CD4-positive, CD25-positive, alpha-beta regulatory T cell (primary cell): ENCODE measurements around the gene PARP6. TPM values are rescaled to one million over a fixed set of nuclear protein-coding genes. Genes with fewer than 3 reads are reported as not detected.

Experiments
- ATAC-seq, 2 donors: fragments of 150-1000 bp; cut with Tn5 transposase; one replicate each; pipeline ENCODE4 v1.10.0; 2021; ENCODE audit warnings: low read depth in 2 of 2, moderate number of reproducible peaks in 2 of 2, moderate library complexity in 1 of 2
- DNase-seq, 3 donors: peaks; one replicate each; pipeline versions ENCODE4 v3.0.0 to v3.0.0-alpha.2; 2012 to 2022; ENCODE audit warnings: mixed read lengths in 1 of 3
- H3K27ac ChIP-seq: one replicate; pipeline ENCODE4 v1.7.0; 2013; ENCODE audit warnings: mild to moderate bottlenecking, low read length; ENCODE audit not compliant: insufficient read depth, poor library complexity, severe bottlenecking
- H3K27me3 ChIP-seq: one replicate; pipeline ENCODE4 v1.7.0; 2013; ENCODE audit warnings: low read length; ENCODE audit not compliant: control insufficient read depth, insufficient read depth
- H3K36me3 ChIP-seq: one replicate; pipeline ENCODE4 v1.7.0; 2013; ENCODE audit warnings: mild to moderate bottlenecking, low read length, moderate library complexity; ENCODE audit not compliant: control insufficient read depth, insufficient read depth
- H3K4me1 ChIP-seq: 2 replicates; pipeline ENCODE4 v1.7.0; 2013; ENCODE audit warnings: mild to moderate bottlenecking, low read length; ENCODE audit not compliant: insufficient read depth, control insufficient read depth, poor library complexity, severe bottlenecking
- H3K4me3 ChIP-seq: one replicate; pipeline ENCODE4 v1.7.0; 2013; ENCODE audit warnings: low read depth, mild to moderate bottlenecking, low read length, moderate library complexity
- H3K9me3 ChIP-seq, 2 experiments: 1 replicate in 1 of 2; 2 replicates in 1 of 2; pipeline ENCODE4 v1.7.0; 2013; ENCODE audit warnings: low read length in 2 of 2, mild to moderate bottlenecking in 1 of 2, moderate library complexity in 1 of 2; ENCODE audit not compliant: control insufficient read depth in 2 of 2
- H3K27ac Mint-ChIP-seq, 3 donors: one replicate each; pipeline ENCODE4 v1.8.0; 2020 to 2022; ENCODE audit warnings: mild to moderate bottlenecking in 3 of 3, mixed read lengths in 3 of 3, moderate library complexity in 2 of 3
- H3K27me3 Mint-ChIP-seq: one replicate; pipeline ENCODE4 v1.8.0; 2022; ENCODE audit warnings: mild to moderate bottlenecking, mixed read lengths
- H3K36me3 Mint-ChIP-seq: one replicate; pipeline ENCODE4 v1.8.0; 2020; ENCODE audit warnings: mixed read lengths
- H3K4me1 Mint-ChIP-seq, 4 donors: one replicate each; pipeline ENCODE4 v1.8.0; 2020 to 2022; ENCODE audit warnings: mixed read lengths in 4 of 4, mild to moderate bottlenecking in 1 of 4
- H3K4me3 Mint-ChIP-seq, 4 donors: one replicate each; pipeline ENCODE4 v1.8.0; 2020 to 2022; ENCODE audit warnings: mild to moderate bottlenecking in 4 of 4, mixed read lengths in 4 of 4, moderate library complexity in 3 of 4
- H3K9me3 Mint-ChIP-seq, 7 donors: one replicate each; pipeline ENCODE4 v1.8.0; 2020 to 2022; ENCODE audit warnings: mixed read lengths in 7 of 7, mild to moderate bottlenecking in 3 of 7, moderate library complexity in 2 of 7
- polyA plus RNA-seq, 4 donors: library from polyadenylated mRNA; unstranded; fragments of 300-500 nt; fragmentation: Illumina TruSeq; gene quantifications; one replicate each; pipeline ENCODE4 v1.2.3, GENCODE V29; 2021
- total RNA-seq: library from RNA; stranded (reverse); gene quantifications from one replicate; pipeline ENCODE4 v1.2.3, GENCODE V29; 2022

The PARP6 gene
- total and polyA plus RNA-seq, 5 donors from 2014 or later = 14.5 to 101 (median 16.7) TPM

- Mint-ChIP-seq H3K36me3 (peaks cover 47% of the 10 kb centered on the region), H3K4me1 (peaks cover 0 to 11% (median 4%) of the 10 kb centered on the region in 4 donors), H3K27me3 (no peaks in the 10 kb centered on the region), H3K9me3 (peaks cover 0 to 1% (median 0%) of the 10 kb centered on the region in 7 donors), H3K27ac (no peak overlapping the region), H3K4me3 (no peak overlapping the region)
- DNase-seq = no peak
- no peaks in the 10 kb centered on the region for H3K27me3 ChIP-seq
- H3K36me3 ChIP-seq = peaks cover 56% of the 10 kb centered on the region
- no peaks in the 10 kb centered on the region for H3K4me1 ChIP-seq
- ATAC-seq = no peak
- no peaks in the 10 kb centered on the region for H3K9me3 ChIP-seq
- no peak overlapping the region for H3K4me3 ChIP-seq
- no peak overlapping the region for H3K27ac ChIP-seq
Observed at GRCh38 chr15:72249142-72249810, 23.1 kb downstream of the PARP6 start.

- Mint-ChIP-seq H3K27ac (no peak overlapping the region), H3K9me3 (peaks cover 0 to 1% (median 0%) of the 10 kb centered on the region in 7 donors), H3K4me3 (no peak overlapping the region), H3K27me3 (no peaks in the 10 kb centered on the region), H3K4me1 (peaks cover 0 to 11% (median 4%) of the 10 kb centered on the region in 4 donors), H3K36me3 (peaks cover 42% of the 10 kb centered on the region)
- H3K27me3 ChIP-seq = no peaks in the 10 kb centered on the region
- DNase-seq = no peak
- H3K27ac ChIP-seq = no peak overlapping the region
- H3K4me1 ChIP-seq = no peaks in the 10 kb centered on the region
- no peak for ATAC-seq
- no peak overlapping the region for H3K4me3 ChIP-seq
- no peaks in the 10 kb centered on the region for H3K9me3 ChIP-seq
- H3K36me3 ChIP-seq = peaks cover 51% of the 10 kb centered on the region
Observed at GRCh38 chr15:72248514-72248913, 23.8 kb downstream of the PARP6 start.

DNA sequence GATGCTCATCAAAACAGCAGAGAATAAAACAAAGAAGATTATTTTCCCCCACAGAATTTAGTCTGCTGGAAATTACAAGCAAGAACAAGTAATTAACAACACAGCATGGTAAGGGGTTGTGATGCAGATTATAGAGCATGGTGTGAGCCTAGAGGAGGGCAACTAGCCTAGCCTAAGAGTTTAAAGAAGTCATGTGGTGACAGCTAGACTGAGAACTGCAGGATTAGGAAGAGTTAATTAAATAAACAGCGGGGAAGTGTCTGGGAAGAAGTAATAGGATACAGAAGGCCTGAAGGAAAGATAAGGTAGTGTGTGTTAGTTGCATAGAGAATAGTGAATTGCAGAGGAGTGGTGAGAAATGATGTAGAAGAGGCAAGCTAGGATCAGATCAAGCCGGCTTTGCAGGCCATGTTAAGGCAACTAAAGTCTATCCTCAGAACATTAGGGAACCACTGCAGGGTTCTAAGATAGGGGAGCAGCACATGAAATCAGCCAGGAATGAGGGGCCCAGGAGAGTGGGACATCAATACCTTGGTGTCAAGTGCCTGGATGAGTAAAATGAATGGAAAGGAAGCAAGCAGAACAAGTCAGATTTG is 29.5 kb downstream of the PARP6 start:
- DNase-seq = no peak
- H3K27ac Mint-ChIP-seq = peak overlapping the region in 2 of 3 donors; percentile 59 to 92
- no peak overlapping the region for H3K4me3 Mint-ChIP-seq
- no peak for ATAC-seq
- H3K4me1 ChIP-seq = no peaks in the 10 kb centered on the region
- H3K27me3 Mint-ChIP-seq = no peaks in the 10 kb centered on the region
- no peaks in the 10 kb centered on the region for H3K9me3 ChIP-seq
- H3K36me3 ChIP-seq = peaks cover 37% of the 10 kb centered on the region
- no peaks in the 10 kb centered on the region for H3K27me3 ChIP-seq
- H3K27ac ChIP-seq = no peak overlapping the region
- no peaks in the 10 kb centered on the region for H3K9me3 Mint-ChIP-seq
- H3K4me1 Mint-ChIP-seq = peaks cover 2 to 15% (median 3%) of the 10 kb centered on the region in 4 donors
- no peak overlapping the region for H3K4me3 ChIP-seq
- H3K36me3 Mint-ChIP-seq = peaks cover 32% of the 10 kb centered on the region

- no peak overlapping the region for H3K27ac ChIP-seq
- Mint-ChIP-seq H3K27ac (peak overlapping the region in 1 of 3 donors; percentile 57), H3K4me1 (peaks cover 16 to 19% (median 17%) of the 10 kb centered on the region in 4 donors), H3K36me3 (peaks cover 26% of the 10 kb centered on the region), H3K27me3 (no peaks in the 10 kb centered on the region), H3K4me3 (no peak overlapping the region), H3K9me3 (no peaks in the 10 kb centered on the region)
- H3K4me3 ChIP-seq = no peak overlapping the region
- no peak for ATAC-seq
- peaks cover 37% of the 10 kb centered on the region for H3K36me3 ChIP-seq
- no peaks in the 10 kb centered on the region for H3K9me3 ChIP-seq
- H3K27me3 ChIP-seq = no peaks in the 10 kb centered on the region
- H3K4me1 ChIP-seq = peaks cover 13% of the 10 kb centered on the region
- DNase-seq = no peak
Observed at GRCh38 chr15:72239652-72240051, 32.7 kb downstream of the PARP6 start.

DNA sequence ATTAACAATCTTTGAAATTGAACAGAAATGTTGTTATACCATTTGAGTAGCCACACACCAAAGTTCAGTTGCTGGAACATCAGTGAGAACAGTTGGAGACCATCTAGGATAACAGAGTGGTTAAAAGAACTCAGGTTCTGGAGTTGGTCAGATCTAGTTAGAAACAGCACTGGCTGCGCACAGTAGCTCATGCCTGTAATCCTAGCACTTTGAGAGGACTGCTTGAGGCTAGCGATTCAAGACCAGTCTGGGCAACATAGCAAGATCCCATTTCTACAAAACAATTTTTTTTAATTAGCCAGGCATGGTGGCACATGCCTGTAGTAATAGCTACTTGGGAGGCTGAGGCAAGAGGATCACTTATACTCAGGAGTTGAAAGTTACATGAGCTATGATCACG is 33.8 kb downstream of the PARP6 start:
- no peaks in the 10 kb centered on the region for H3K27me3 ChIP-seq
- no peaks in the 10 kb centered on the region for H3K9me3 ChIP-seq
- peaks cover 13% of the 10 kb centered on the region for H3K4me1 ChIP-seq
- H3K36me3 ChIP-seq = peaks cover 31% of the 10 kb centered on the region
- Mint-ChIP-seq H3K27ac (no peak overlapping the region), H3K27me3 (no peaks in the 10 kb centered on the region), H3K4me3 (no peak overlapping the region), H3K4me1 (peaks cover 11 to 24% (median 20%) of the 10 kb centered on the region in 4 donors), H3K9me3 (no peaks in the 10 kb centered on the region), H3K36me3 (peaks cover 20% of the 10 kb centered on the region)
- ATAC-seq = no peak
- no peak for DNase-seq
- H3K27ac ChIP-seq = no peak overlapping the region
- no peak overlapping the region for H3K4me3 ChIP-seq

DNA sequence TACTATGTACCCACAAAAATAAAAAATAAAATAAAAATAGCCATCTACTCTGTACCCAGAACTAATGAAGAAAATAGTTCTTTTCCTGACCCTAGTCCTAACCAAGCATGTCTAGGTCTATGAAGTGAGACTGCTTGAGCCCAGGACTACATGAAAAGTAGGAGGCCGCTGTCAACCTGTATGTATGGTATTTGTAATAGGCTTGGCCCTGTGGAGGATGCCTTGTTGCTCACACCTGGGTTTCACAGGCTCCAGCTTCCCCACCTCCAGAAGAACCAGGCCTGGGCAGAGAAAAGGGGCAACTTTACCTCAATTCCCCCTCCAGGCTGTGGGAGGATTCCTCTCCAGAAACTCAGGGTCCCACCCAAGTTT is 34.5 kb downstream of the PARP6 start:
- Histone ChIP-seq H3K4me3 (no peak overlapping the region), H3K27me3 (no peaks in the 10 kb centered on the region), H3K27ac (no peak overlapping the region), H3K36me3 (peaks cover 27% of the 10 kb centered on the region), H3K4me1 (peaks cover 13% of the 10 kb centered on the region), H3K9me3 (no peaks in the 10 kb centered on the region)
- Mint-ChIP-seq H3K27ac (peak overlapping the region; percentile 28 to 75 (median 66)), H3K9me3 (no peaks in the 10 kb centered on the region), H3K27me3 (no peaks in the 10 kb centered on the region), H3K4me3 (peak overlapping the region in 2 of 4 donors; percentile 32 to 54), H3K36me3 (peaks cover 17% of the 10 kb centered on the region), H3K4me1 (peaks cover 9 to 24% (median 20%) of the 10 kb centered on the region in 4 donors)
- ATAC-seq (no peak), DNase-seq (peak in 1 of 3 donors; percentile 16)

DNA sequence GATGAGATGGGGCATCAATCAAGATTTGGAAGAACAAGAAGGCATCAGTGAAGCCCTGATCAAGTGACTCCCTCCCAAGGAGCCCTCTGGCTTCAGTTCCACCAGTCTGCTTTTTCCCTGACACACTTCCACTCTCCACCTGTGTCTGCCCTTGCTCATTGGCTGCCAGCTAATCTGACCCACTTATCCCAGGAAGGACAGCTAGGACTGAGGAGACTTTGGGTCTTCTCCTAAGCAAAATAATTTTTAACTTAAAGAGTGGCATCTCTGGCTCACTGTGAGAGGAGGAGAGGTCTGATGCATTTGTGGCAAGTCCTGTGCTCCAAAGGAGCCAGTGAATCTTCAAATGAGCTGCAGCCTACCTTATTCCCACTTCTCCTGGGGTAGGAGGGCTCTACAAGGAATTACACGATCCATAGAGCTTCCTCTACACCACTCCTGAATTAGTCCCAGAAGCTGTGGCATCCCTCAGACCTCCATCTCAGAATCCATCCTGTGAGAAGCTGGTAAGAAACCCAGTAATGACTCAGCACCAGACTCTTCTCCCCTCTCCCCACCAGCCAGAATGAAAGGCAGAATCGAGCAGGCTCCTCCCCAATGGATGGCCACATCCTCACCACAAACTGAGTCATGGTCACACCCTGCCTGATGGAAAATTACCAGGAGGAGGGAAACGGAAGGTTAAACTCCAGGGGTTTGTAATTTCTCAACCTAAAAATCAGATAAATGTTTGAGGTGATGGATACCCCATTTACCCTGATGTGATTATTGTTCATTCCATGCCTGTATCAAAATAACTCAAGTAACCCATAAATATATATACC is 35.1 kb downstream of the PARP6 start:
- peaks cover 17% of the 10 kb centered on the region for H3K4me1 ChIP-seq
- H3K27me3 Mint-ChIP-seq = no peaks in the 10 kb centered on the region
- peak overlapping the region; percentile 28 to 75 (median 66) for H3K27ac Mint-ChIP-seq
- peaks cover 22% of the 10 kb centered on the region for H3K36me3 ChIP-seq
- H3K9me3 Mint-ChIP-seq = no peaks in the 10 kb centered on the region
- peaks cover 9 to 28% (median 22%) of the 10 kb centered on the region in 4 donors for H3K4me1 Mint-ChIP-seq
- peaks cover 11% of the 10 kb centered on the region for H3K36me3 Mint-ChIP-seq
- ATAC-seq (peak; percentile 63 to 70), DNase-seq (peak in 2 of 3 donors; percentile 13 to 89)
- H3K27me3 ChIP-seq = no peaks in the 10 kb centered on the region
- no peak overlapping the region for H3K4me3 ChIP-seq
- no peaks in the 10 kb centered on the region for H3K9me3 ChIP-seq
- H3K4me3 Mint-ChIP-seq = peak overlapping the region in 2 of 4 donors; percentile 32 to 82
- peak overlapping the region; percentile 44 for H3K27ac ChIP-seq
